ENCODE data around the gene RFX7. TPM values are rescaled to one million over a fixed set of nuclear protein-coding genes. Genes with fewer than 3 reads are reported as not detected.
A peak's percentile ranks its signal among the peaks of the same experiment; 100 is the strongest.
"Not testable (repeated sequence)": the region's sequence is repeated elsewhere in the genome, so short reads cannot be mapped to it uniquely, and the experiment has no call there.

The RFX7 gene
- total and polyA plus RNA-seq, 2 experiments from 2014 or later: 4.0 to 5.8 TPM

DNA sequence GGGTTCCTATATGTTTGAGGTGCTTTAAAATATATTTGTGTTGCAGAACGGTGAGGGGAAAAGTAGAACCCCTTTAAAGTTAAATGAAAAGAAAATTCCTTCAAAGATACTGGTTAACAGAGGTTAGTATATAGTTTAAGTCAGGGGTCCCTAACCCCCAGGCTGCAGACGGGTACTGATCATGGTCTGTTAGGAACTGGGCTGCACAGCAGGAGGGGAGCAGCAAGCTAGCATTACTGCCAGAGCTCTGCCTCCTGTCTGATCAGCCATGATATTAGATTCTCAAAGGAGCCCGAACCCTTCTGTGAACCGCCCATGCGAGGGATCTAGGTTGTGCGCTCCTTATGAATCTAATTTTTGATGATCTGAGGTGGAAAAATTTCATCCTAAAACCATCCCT is 37.5 kb upstream of the RFX7 start:
- Histone ChIP-seq H3K9ac (no peak overlapping the region), H4K20me1 (ENCODE audit: insufficient read depth) (no peaks in the 10 kb centered on the region), H3K27me3 (replicated peaks; ENCODE audit: insufficient read depth) (no peaks in the 10 kb centered on the region; the same call in 1 of the 2 replicates), H3K4me2 (ENCODE audit: unreplicated experiment) (no peak overlapping the region), H3K36me3 (ENCODE audit: low read depth) (no peaks in the 10 kb centered on the region), H2AFZ (no peak overlapping the region), H3K4me1 (ENCODE audit: insufficient read depth) (no peaks in the 10 kb centered on the region), H3K27ac (no peak overlapping the region), H3K9me2 (ENCODE audit: insufficient read depth) (no peaks in the 10 kb centered on the region), H3K9me3 (ENCODE audit: low read depth) (no peaks in the 10 kb centered on the region), H3F3A (ENCODE audit: insufficient read depth) (no peaks in the 10 kb centered on the region), H3K79me2 (ENCODE audit: insufficient read depth) (no peaks in the 10 kb centered on the region), H3K4me3 (no peak overlapping the region)
- TF ChIP-seq EZH2phosphoT487 (IDR thresholded peaks at IDR 0.05; ENCODE audit: insufficient read depth, low read depth): no peak
- no peak for TF ChIP-seq EZH2 (IDR thresholded peaks at IDR 0.05; ENCODE audit: insufficient read depth, poor library complexity, severe bottlenecking)
- DNase-seq: no peak
- in situ Hi-C loops (cut with MboI): no loop called here
- WGBS, 2 experiments (ENCODE audit: low coverage in 1 of 2, low lambda C conversion rate in 2 of 2, missing lambda C conversion rate in 2 of 2): 51 to 60% methylated on average over 6 of the region's 6 CpGs

DNA sequence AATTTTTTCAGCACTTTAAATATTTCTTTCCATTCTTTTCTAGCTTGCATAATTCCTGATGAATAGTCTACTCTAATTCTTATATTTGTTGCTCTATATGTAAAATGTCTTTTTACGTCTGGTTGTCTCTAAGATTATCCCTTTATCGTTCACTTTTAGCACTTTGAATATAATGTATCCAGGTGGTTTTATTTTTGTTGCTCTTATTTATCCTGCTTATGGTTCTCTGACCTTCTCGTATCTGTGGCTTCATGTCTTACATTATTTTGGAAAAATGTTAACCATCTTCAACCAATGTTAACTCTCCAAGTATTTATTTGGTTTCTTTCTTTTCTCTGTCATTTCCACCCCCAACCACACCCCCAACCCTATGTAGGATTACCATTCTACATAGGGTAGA is 30.0 kb upstream of the RFX7 start:
- Histone ChIP-seq H4K20me1 (ENCODE audit: insufficient read depth) (no peaks in the 10 kb centered on the region), H3K36me3 (ENCODE audit: low read depth) (no peaks in the 10 kb centered on the region), H3K4me3 (no peak overlapping the region), H3K27me3 (replicated peaks; ENCODE audit: insufficient read depth) (no peaks in the 10 kb centered on the region), H2AFZ (no peak overlapping the region), H3K79me2 (ENCODE audit: insufficient read depth) (no peaks in the 10 kb centered on the region), H3K9me2 (ENCODE audit: insufficient read depth) (no peaks in the 10 kb centered on the region), H3K4me2 (ENCODE audit: unreplicated experiment) (no peak overlapping the region), H3K27ac (no peak overlapping the region), H3K4me1 (ENCODE audit: insufficient read depth) (no peaks in the 10 kb centered on the region), H3K9me3 (ENCODE audit: low read depth) (no peaks in the 10 kb centered on the region), H3F3A (ENCODE audit: insufficient read depth) (no peaks in the 10 kb centered on the region), H3K9ac (no peak overlapping the region)
- WGBS, 2 experiments (ENCODE audit: low coverage in 1 of 2, low lambda C conversion rate in 2 of 2, missing lambda C conversion rate in 2 of 2): 35 to 45% methylated on average over 3 of the region's 3 CpGs
- no peak for DNase-seq
- TF ChIP-seq EZH2 (IDR thresholded peaks at IDR 0.05; ENCODE audit: insufficient read depth, poor library complexity, severe bottlenecking) (no peak), EZH2phosphoT487 (IDR thresholded peaks at IDR 0.05; ENCODE audit: insufficient read depth, low read depth) (no peak)
- in situ Hi-C loops (cut with MboI): no loop called here

DNA sequence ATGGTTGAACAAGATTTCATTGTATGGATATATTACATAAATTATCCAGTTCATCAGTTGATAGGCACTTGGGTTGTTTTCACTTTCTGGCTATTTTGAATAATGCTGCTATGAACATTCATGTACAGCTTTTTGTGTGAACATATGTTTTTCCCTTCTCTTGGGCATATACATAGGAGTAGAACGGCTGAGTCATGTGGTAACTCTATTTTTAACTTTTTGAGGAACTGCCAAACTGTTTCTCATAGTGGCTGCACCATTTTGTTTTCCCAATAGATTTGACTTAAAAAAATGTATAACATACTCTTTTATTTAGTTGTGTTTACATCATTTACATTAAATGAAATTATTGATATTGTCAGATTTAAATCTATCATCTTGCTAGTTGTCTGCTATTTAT is 28.8 kb upstream of the RFX7 start:
- Histone ChIP-seq H3K36me3 (ENCODE audit: low read depth) (no peaks in the 10 kb centered on the region), H3K27ac (no peak overlapping the region), H3K4me1 (ENCODE audit: insufficient read depth) (no peaks in the 10 kb centered on the region), H3K4me2 (ENCODE audit: unreplicated experiment) (no peak overlapping the region), H3K4me3 (no peak overlapping the region), H3K9ac (no peak overlapping the region), H3K9me2 (ENCODE audit: insufficient read depth) (no peaks in the 10 kb centered on the region), H2AFZ (no peak overlapping the region), H4K20me1 (ENCODE audit: insufficient read depth) (no peaks in the 10 kb centered on the region), H3F3A (ENCODE audit: insufficient read depth) (no peaks in the 10 kb centered on the region), H3K79me2 (ENCODE audit: insufficient read depth) (no peaks in the 10 kb centered on the region), H3K27me3 (replicated peaks; ENCODE audit: insufficient read depth) (no peaks in the 10 kb centered on the region), H3K9me3 (ENCODE audit: low read depth) (no peaks in the 10 kb centered on the region)
- 4 to 5% methylated on average over 1 of the region's 1 CpG for WGBS, 2 experiments (ENCODE audit: low coverage in 1 of 2, low lambda C conversion rate in 2 of 2, missing lambda C conversion rate in 2 of 2)
- in situ Hi-C loops (cut with MboI): no loop called here
- TF ChIP-seq EZH2phosphoT487 (IDR thresholded peaks at IDR 0.05; ENCODE audit: insufficient read depth, low read depth) (no peak), EZH2 (IDR thresholded peaks at IDR 0.05; ENCODE audit: insufficient read depth, poor library complexity, severe bottlenecking) (no peak)
- DNase-seq: peak; percentile 14

DNA sequence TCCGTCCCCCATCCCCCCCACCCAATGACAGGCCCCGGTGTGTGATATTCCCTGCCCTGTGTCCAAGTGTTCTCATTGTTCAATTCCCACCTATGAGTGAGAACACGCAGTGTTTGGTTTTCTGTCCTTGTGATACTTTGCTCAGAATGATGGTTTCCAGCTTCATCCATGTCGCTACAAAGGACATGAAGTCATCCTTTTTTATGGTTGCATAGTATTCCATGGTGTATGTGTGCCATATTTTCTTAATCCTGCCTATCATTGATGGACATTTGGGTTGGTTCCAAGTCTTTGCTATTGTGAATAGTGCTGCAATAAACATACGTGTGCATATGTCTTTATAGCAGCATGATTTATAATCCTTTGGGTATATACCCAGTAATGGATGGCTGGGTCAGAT is 22.8 kb upstream of the RFX7 start:
- H3K36me3 ChIP-seq (ENCODE audit: low read depth); H4K20me1 ChIP-seq (ENCODE audit: insufficient read depth); H3K9me2 ChIP-seq (ENCODE audit: insufficient read depth); H3K79me2 ChIP-seq (ENCODE audit: insufficient read depth); H3K4me1 ChIP-seq (ENCODE audit: insufficient read depth); H3K27me3 ChIP-seq (replicated peaks; ENCODE audit: insufficient read depth); H3F3A ChIP-seq (ENCODE audit: insufficient read depth); H3K4me3 ChIP-seq; H3K9ac ChIP-seq; H2AFZ ChIP-seq; in situ Hi-C loops (cut with MboI); H3K27ac ChIP-seq; H3K4me2 ChIP-seq (ENCODE audit: unreplicated experiment); H3K9me3 ChIP-seq (ENCODE audit: low read depth); DNase-seq: not testable (repeated sequence)
- 44 to 50% methylated on average over 5 of the region's 5 CpGs for WGBS, 2 experiments (ENCODE audit: low coverage in 1 of 2, low lambda C conversion rate in 2 of 2, missing lambda C conversion rate in 2 of 2)

DNA sequence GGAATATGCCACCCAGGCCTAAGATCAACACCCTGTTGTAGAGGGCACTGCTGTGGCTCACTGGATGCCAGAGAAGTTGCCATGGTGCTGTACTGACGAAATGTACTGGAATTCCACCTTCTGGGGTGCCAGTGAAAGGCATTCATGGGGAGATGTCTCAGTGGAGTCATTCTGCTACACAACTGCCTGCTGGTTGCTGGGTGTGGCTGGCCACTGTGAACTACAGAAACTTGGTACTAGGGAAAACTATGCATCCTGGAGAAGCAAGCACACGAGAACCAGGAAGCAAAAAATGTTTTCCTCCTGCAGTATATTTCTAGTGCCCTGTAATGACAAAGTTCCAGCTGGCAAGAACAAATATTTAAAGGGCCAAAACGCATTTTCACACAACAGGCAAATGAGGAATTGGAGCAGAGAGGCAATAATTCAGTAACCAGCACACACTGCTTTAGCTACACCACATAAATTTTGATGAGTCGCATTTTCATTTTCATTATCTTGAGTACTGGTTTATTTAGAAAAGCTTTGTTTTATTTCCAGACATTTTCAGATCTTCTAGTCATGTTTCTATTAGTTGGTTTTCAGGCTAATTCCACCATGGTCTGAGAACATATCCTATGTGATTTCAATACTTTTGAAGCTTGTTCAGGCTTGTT is 18.3 kb upstream of the RFX7 start:
- peak overlapping the region; percentile 50 for H2AFZ ChIP-seq

DNA sequence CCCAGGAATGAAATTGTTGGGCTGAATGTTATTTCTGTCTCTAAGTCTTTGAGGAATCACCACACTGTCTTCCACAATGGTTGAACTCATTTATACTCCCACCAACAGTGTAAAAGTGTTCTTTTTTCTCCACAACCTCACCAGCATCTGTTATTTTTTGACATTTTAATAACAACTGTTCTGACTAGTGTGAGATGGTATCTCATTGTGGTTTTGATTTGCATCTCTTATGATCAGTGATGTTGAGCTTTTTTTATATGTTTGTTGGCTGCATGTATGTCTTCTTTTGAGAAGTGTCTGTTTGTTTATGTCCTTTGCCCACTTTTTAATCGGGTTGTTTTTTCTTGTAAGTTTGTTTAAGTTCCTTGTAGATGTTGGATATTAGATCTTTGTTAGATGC is 13.6 kb upstream of the RFX7 start:
- H3K9ac ChIP-seq; H3K4me3 ChIP-seq; H3K27me3 ChIP-seq (replicated peaks; ENCODE audit: insufficient read depth); in situ Hi-C loops (cut with MboI); H3K4me1 ChIP-seq (ENCODE audit: insufficient read depth); H3K36me3 ChIP-seq (ENCODE audit: low read depth); H3K9me2 ChIP-seq (ENCODE audit: insufficient read depth); DNase-seq; H3F3A ChIP-seq (ENCODE audit: insufficient read depth); H3K4me2 ChIP-seq (ENCODE audit: unreplicated experiment); H3K79me2 ChIP-seq (ENCODE audit: insufficient read depth); H4K20me1 ChIP-seq (ENCODE audit: insufficient read depth); H2AFZ ChIP-seq; H3K27ac ChIP-seq; H3K9me3 ChIP-seq (ENCODE audit: low read depth): not testable (repeated sequence)
- 76 to 86% methylated on average over 1 of the region's 1 CpG for WGBS, 2 experiments (ENCODE audit: low coverage in 1 of 2, low lambda C conversion rate in 2 of 2, missing lambda C conversion rate in 2 of 2)

More for the DNA sequence above, 18.3 kb upstream of the RFX7 start:
- Histone ChIP-seq H3K9ac (no peak overlapping the region; the same call in 1 of the 2 replicates), H3K27me3 (replicated peaks; ENCODE audit: insufficient read depth) (no peaks in the 10 kb centered on the region), H3K4me2 (ENCODE audit: unreplicated experiment) (no peak overlapping the region), H4K20me1 (ENCODE audit: insufficient read depth) (no peaks in the 10 kb centered on the region), H3K79me2 (ENCODE audit: insufficient read depth) (no peaks in the 10 kb centered on the region), H3F3A (ENCODE audit: insufficient read depth) (no peaks in the 10 kb centered on the region), H3K36me3 (ENCODE audit: low read depth) (no peaks in the 10 kb centered on the region), H3K9me2 (ENCODE audit: insufficient read depth) (no peaks in the 10 kb centered on the region), H3K9me3 (ENCODE audit: low read depth) (no peaks in the 10 kb centered on the region), H3K4me1 (ENCODE audit: insufficient read depth) (peaks cover 4% of the 10 kb centered on the region), H3K27ac (no peak overlapping the region), H3K4me3 (no peak overlapping the region)
- DNase-seq: peak; percentile 50
- TF ChIP-seq EZH2 (IDR thresholded peaks at IDR 0.05; ENCODE audit: insufficient read depth, poor library complexity, severe bottlenecking) (no peak), EZH2phosphoT487 (IDR thresholded peaks at IDR 0.05; ENCODE audit: insufficient read depth, low read depth) (no peak)
- in situ Hi-C loops (cut with MboI): no loop called here
- WGBS, 2 experiments (ENCODE audit: low coverage in 1 of 2, low lambda C conversion rate in 2 of 2, missing lambda C conversion rate in 2 of 2): 37 to 38% methylated on average over 4 of the region's 4 CpGs
